ENCODE measurements around the gene MYL4. TPM values are rescaled to one million over a fixed set of nuclear protein-coding genes. Genes with fewer than 3 reads are reported as not detected.
A peak's percentile ranks its signal among the peaks of the same experiment; 100 is the strongest.
"Not testable (repeated sequence)": the region's sequence is repeated elsewhere in the genome, so short reads cannot be mapped to it uniquely, and the experiment has no call there.

The MYL4 gene
- total RNA-seq, 1 experiment from 2014 or later = 58.4 TPM

DNA sequence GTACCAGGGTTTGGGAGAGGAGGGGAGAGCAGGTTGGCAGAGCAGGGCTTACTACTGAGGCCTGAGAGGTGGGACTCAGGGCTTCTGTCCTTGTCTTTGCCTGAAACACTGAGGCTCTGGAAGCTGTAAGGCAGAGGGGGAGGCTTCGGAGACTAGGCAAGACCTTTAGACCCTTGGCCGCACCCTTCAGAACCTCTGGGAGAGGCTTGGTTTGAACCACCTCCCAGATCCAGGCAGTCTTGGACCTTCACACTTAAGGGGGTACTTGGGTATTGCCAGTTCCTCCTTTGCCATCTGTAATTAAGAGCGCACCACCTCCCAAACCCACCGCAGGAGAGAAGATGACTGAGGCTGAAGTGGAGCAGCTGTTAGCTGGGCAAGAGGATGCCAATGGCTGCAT is 12.9 kb downstream of the MYL4 start:
- H3K36me3 ChIP-seq = no peaks in the 10 kb centered on the region; the same call in 1 of the 2 replicates
- no peaks in the 10 kb centered on the region for H3K27me3 ChIP-seq
- H3K27ac ChIP-seq = no peak overlapping the region
- DNase-seq = no peak
- no peak overlapping the region for H3K4me3 ChIP-seq
- H3K4me1 ChIP-seq = peaks cover 23% of the 10 kb centered on the region
- 0 out of 2 replicates have a peak, but pooled peaks cover 2% of the 10 kb centered on the region for H3K9me3 ChIP-seq (replicated peaks)

DNA sequence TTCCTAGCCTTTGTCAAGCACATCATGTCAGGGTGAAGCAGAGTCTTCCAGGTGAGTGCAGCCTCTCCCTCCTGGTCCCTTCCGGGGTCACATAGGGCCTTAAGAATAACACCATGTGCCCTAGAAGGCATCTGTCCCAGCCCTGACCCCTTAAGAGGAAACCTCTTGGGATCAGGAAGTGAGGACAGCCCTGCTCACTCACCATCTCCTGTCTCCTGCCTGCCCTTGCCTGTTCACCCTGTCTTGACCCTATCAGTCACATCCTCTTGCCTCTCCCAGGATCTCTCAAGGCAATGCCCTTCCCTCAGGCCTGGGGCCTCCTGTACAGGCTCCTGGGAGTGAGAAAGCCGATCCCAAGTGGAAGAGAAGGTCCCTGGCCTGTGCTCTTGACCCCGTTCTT is 13.9 kb downstream of the MYL4 start:
- no peak overlapping the region for H3K4me3 ChIP-seq
- DNase-seq = no peak
- no peaks in the 10 kb centered on the region for H3K27me3 ChIP-seq
- H3K27ac ChIP-seq = no peak overlapping the region
- peaks cover 23% of the 10 kb centered on the region for H3K4me1 ChIP-seq
- no peaks in the 10 kb centered on the region; the same call in 1 of the 2 replicates for H3K36me3 ChIP-seq
- 0 out of 2 replicates have a peak, but pooled peaks cover 2% of the 10 kb centered on the region for H3K9me3 ChIP-seq (replicated peaks)

DNA sequence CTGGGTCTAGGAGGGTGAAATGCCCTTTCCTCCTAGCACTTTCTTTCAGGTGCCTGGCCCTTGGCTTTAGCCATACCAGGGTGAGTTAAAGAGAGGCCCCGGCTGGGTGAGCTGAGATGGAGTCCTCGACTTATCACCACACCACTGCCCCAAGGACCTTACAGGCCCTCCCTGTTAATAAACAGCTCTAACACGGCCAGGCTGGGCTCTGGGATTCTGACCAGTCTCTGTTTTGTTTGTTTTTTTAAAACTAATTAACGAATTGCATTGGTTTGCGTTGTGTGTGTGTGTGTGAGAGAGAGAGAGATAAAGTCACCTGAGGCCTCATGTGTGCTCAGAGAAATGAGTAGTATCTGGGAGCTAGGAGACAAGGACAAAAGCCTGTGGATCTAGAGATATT is 14.3 kb downstream of the MYL4 start:
- no peak for DNase-seq
- Histone ChIP-seq H3K27me3 (no peaks in the 10 kb centered on the region), H3K4me1 (peaks cover 18% of the 10 kb centered on the region), H3K36me3 (no peaks in the 10 kb centered on the region; the same call in 1 of the 2 replicates), H3K9me3 (replicated peaks) (0 out of 2 replicates have a peak, but pooled peaks cover 2% of the 10 kb centered on the region), H3K27ac (no peak overlapping the region), H3K4me3 (no peak overlapping the region)

DNA sequence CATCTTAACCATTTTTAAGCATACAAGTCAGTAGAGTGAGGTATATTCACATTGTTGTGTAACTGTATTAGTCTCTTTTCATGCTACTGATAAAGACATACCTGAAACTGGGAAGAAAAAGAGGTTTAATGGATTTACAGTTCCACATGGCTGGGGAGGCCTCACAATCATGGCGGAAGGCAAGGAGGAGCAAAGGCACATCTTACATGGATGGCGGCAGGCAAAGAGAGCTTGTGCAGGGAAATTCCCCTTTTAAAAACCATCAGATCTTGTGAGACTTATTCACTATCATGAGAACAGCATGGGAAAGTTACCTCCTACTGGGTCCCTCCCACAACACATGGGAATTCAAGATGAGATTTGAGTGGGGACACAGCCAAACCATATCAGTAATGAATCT is 14.9 kb downstream of the MYL4 start:
- peaks cover 12% of the 10 kb centered on the region for H3K4me1 ChIP-seq
- not testable (repeated sequence) for H3K27me3 ChIP-seq; DNase-seq; H3K27ac ChIP-seq; H3K4me3 ChIP-seq; H3K36me3 ChIP-seq; H3K9me3 ChIP-seq (replicated peaks)

DNA sequence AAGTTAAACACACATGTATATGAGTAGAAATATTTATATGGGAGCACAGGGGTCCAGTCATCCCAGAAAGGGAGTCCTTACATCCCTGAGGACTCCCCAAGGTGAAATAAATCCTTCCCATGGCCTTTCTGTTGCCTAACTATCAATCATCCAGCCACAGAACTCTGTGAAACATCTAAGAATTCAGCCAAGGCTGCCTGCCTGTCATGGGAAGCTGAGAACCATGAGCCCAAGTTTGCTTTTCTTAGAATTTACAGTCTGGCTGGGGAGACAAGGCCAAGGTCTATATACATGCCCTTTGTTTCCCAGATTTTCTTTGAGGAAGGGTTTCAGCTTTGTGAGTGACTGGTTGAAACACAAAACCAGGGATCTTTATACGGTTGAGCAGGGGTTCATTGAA is 15.8 kb downstream of the MYL4 start:
- H3K27ac ChIP-seq = peak overlapping the region; percentile 57
- no peak for DNase-seq

DNA sequence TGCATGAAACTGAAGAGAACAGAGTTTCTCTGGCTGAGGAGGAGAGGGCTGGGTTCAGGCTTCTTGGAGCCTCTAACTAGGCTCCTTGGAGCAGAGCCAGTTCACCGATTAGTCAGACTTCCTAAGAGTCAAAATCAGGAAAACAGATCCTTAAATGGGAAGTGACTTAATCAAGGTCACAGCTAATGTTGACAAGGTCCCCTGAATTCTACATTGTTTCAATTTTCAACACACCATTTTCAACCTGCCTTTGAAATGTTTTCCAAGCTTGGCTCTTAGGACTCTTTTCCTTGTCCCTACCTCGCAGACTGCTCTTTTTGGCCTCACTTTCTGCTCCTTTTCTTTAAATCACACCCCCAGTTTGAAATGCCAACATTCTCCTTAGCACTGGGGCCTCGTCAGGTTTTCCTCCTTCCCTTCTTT is 16.3 kb downstream of the MYL4 start:
- H3K27ac ChIP-seq = peak overlapping the region; percentile 57
- H3K4me3 ChIP-seq = no peak overlapping the region
- DNase-seq = peak; percentile 69 to 83

More for the DNA sequence above, 15.8 kb downstream of the MYL4 start:
- no peaks in the 10 kb centered on the region for H3K27me3 ChIP-seq
- no peak overlapping the region for H3K4me3 ChIP-seq
- H3K4me1 ChIP-seq = peaks cover 8% of the 10 kb centered on the region
- 0 out of 2 replicates have a peak, but pooled peaks cover 2% of the 10 kb centered on the region for H3K9me3 ChIP-seq (replicated peaks)
- no peaks in the 10 kb centered on the region; the same call in 1 of the 2 replicates for H3K36me3 ChIP-seq

DNA sequence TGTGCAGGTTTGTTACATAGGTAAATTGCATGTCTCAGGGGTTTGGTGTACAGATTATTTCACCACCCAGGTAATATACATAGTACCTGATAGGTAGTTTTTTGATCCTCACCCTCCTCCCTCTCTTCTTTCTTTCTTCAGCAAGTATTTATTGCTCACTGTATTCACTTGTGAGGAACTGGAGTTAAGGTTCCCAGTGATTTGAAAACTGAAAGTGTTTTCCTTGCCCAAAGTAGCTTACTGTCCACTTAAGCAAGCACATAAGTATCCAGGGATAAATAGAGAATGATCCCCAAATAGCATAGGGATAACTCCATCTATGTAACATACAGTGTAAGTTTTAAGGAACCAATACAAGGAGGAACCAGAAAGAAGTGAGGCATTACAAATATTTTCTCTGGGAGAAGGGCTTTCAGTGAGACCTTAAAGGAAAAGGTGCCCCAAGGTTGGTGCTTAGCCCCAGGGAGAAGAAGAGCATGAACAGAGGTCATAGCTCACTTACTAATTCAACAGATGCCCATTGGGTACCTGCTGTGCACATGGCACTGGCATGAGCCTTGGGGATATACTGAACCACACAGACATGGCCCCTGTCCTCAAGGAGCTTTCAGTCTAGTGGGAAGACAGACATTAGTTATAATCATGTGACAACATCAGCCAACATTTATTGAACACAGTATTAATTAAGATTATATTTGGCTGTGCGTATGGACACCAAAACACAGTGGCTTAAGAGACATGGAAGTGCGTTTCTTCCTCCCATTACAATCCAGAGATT is 17.0 kb downstream of the MYL4 start:
- no peak for DNase-seq
- H3K36me3 ChIP-seq = no peaks in the 10 kb centered on the region; the same call in 1 of the 2 replicates
- H3K27me3 ChIP-seq = no peaks in the 10 kb centered on the region
- H3K9me3 ChIP-seq (replicated peaks) = 0 out of 2 replicates have a peak, but pooled peaks cover 2% of the 10 kb centered on the region
- H3K4me1 ChIP-seq = peaks cover 14% of the 10 kb centered on the region
- H3K27ac ChIP-seq = no peak overlapping the region
- H3K4me3 ChIP-seq = no peak overlapping the region

More for the DNA sequence above, 16.3 kb downstream of the MYL4 start:
- H3K9me3 ChIP-seq (replicated peaks) = 0 out of 2 replicates have a peak, but pooled peaks cover 2% of the 10 kb centered on the region
- H3K27me3 ChIP-seq = no peaks in the 10 kb centered on the region
- H3K4me1 ChIP-seq = peaks cover 11% of the 10 kb centered on the region
- no peaks in the 10 kb centered on the region; the same call in 1 of the 2 replicates for H3K36me3 ChIP-seq

DNA sequence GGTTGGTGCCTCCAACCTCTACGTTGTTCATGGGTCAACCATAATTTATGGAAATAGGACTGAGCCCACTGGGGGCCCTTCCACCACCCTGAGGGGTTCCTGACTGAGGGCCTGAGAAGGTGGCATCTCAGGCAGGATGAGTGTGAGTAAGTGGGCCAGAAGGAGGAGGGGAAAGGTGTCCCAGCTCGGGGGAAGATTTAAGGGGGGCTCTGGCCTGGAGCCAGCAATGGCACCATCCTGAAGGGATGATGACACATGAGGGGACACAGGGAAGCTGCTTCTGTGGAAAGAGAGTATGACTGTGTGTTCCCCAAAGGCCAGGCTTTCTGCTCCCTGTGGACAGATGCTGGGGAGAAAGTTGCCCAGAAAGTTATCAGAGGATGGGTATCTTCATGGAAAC is 18.7 kb downstream of the MYL4 start:
- Histone ChIP-seq H3K27me3 (no peaks in the 10 kb centered on the region), H3K9me3 (replicated peaks) (0 out of 2 replicates have a peak, but pooled peaks cover 2% of the 10 kb centered on the region), H3K4me3 (no peak overlapping the region), H3K27ac (no peak overlapping the region), H3K4me1 (peaks cover 14% of the 10 kb centered on the region), H3K36me3 (no peaks in the 10 kb centered on the region; the same call in 1 of the 2 replicates)
- DNase-seq = no peak

DNA sequence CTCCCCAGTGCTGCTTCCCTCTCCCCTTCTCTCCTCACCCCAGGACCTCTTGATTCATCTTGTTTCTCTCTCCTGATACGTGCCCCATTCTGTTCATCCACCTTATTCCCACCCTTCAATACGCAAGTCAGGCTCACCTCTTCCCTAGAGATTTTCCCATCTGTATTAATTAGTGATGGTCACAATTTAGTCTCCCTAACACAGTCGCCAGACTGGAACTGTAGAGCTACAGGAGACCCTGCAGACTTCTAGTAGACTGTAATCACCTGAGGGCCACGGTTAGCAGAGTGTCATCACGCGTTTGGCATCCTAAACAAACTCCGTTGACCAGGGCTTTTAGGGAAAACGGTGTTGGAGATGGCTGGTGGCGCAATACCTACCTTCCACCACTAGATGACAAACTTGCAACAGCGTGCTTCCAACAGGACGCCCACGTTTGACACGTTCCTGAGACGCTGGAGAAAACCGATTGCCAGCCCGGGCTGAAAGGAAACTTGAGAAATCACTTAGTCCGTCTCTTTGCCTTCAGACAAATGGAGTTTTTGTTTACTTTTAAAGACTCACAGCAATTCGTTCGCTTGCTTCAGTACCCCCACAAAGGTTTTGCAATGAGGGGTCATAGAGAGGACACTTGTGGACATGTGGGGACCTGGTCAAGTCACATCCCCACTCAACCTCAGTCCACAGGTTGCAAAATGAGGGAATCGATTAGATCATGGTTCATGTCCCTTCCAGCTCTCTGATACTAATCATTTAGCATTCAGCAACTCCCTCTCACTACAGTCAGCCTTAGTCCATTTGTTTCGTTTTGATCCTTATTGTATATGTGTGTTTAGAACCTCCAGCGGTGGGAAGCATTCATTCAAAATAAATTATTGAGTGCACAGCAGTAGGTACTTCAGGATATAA is 20.6 kb downstream of the MYL4 start:
- peak overlapping the region; percentile 48 for H3K4me3 ChIP-seq
- peak overlapping the region; percentile 13; the same call in 1 of the 2 replicates for H3K27ac ChIP-seq
- H3K4me1 ChIP-seq = peaks cover 14% of the 10 kb centered on the region
- DNase-seq = peak; percentile 90 to 96
- no peaks in the 10 kb centered on the region for H3K27me3 ChIP-seq
- H3K9me3 ChIP-seq (replicated peaks) = no peaks in the 10 kb centered on the region
- no peaks in the 10 kb centered on the region for H3K36me3 ChIP-seq

DNA sequence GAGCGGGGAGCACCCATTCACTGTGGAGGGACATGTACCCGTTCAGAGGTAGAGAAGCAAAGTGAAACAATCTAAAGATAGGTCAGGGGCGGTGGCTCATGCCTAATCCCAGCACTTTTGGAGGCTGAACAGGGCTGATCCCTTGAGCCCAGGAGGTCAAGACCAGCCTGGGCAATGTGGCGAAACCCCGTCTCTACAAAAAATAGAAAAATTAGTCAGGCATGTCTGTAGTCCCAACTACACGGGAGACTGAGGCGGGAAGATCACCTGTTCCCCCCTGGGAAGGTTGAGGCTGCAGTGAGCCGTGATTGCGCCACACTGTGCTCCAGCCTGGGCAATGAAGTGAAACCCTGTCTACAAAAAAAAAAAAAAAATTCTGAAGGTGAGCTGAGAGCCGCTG is 21.7 kb downstream of the MYL4 start:
- no peaks in the 10 kb centered on the region for H3K36me3 ChIP-seq
- no peaks in the 10 kb centered on the region for H3K27me3 ChIP-seq
- peak in 1 of 2 experiments; percentile 27 for DNase-seq
- peak overlapping the region; percentile 48 for H3K4me3 ChIP-seq
- H3K4me1 ChIP-seq = peaks cover 6% of the 10 kb centered on the region
- H3K27ac ChIP-seq = no peak overlapping the region
- H3K9me3 ChIP-seq (replicated peaks) = no peaks in the 10 kb centered on the region

DNA sequence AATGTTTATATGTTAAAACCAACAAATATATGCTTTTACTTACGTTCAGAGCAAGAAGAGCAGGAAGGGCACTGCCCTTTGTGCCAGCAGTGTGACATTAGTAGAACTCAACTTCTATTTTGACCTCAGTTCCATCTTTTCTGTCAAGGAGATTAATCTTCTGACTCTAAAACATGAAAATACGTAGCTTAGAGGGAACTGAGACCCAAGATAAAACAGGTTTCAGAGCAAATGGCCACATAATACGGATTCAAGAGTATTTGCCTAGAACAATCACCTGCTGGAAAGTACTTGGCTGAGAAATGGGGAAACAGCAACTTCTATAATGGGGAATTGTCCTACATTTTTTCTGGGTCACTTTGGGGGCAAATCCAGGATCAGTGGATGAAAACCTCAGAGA is 22.2 kb downstream of the MYL4 start:
- peaks cover 6% of the 10 kb centered on the region for H3K4me1 ChIP-seq
- no peak for DNase-seq
- no peak overlapping the region for H3K27ac ChIP-seq
- no peak overlapping the region for H3K4me3 ChIP-seq
- H3K36me3 ChIP-seq = no peaks in the 10 kb centered on the region
- no peaks in the 10 kb centered on the region for H3K27me3 ChIP-seq
- H3K9me3 ChIP-seq (replicated peaks) = no peaks in the 10 kb centered on the region

DNA sequence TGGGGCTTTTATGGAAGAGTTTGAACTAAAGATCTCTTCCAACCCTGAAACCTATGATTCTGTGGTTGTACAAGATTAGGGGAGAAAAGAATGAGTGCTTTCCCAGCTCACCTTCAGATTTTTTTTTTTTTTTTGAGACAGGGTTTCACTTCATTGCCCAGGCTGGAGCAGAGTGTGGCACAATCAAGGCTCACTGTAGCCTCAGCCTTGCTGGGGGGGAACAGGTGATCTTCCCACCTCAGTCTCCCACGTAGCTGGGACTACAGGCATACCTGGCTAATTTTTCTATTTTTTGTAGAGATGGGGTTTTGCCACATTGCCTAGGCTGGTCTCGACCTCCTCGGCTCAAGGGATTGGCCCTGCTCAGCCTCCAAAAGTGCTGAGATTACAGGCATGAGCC is 22.7 kb downstream of the MYL4 start:
- Histone ChIP-seq H3K9me3 (replicated peaks) (no peaks in the 10 kb centered on the region), H3K27me3 (no peaks in the 10 kb centered on the region), H3K4me3 (no peak overlapping the region), H3K4me1 (peaks cover 6% of the 10 kb centered on the region), H3K27ac (no peak overlapping the region), H3K36me3 (no peaks in the 10 kb centered on the region)
- no peak for DNase-seq

DNA sequence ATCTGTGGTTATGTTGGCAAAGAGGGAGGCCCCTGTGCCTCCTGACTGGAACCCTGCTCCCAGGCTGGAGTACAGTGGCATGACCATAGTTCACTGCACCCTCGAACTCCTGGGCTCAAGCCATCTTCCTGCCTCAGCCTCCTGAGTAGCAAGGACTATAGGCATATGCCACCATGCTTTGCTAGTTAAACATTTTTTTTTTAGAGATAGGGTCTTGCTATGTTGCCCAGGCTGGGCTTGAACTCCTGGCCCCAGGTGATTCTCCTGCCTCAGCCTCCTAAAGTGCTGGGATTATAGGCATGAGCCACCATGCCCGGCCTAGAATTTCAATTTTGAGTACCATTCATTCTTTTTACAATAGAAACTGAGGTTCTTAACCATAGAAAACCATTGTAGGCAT is 23.3 kb downstream of the MYL4 start:
- no peaks in the 10 kb centered on the region for H3K27me3 ChIP-seq
- no peak overlapping the region for H3K27ac ChIP-seq
- H3K4me3 ChIP-seq = no peak overlapping the region
- H3K9me3 ChIP-seq (replicated peaks) = no peaks in the 10 kb centered on the region
- peaks cover 6% of the 10 kb centered on the region for H3K4me1 ChIP-seq
- no peak for DNase-seq
- H3K36me3 ChIP-seq = no peaks in the 10 kb centered on the region

DNA sequence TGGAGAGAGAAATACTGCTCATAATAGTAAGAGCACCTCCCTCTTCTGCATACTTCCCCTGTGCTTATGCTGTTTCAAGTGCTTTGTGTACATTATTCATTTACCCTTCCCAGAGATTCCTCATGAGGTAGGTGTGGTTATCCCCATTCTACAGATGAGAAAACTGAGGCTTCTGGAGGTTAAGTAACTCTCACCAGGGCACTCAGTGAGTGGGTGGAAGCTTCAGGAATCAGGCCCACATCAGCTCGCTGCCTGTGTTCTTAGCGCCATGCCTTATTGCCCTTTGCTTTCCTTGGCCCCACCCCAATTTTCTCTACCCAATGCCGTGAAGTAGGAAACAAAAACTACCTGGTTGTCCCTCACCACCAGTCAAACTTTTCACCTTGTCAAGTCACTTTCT is 26.4 kb downstream of the MYL4 start:
- Histone ChIP-seq H3K9me3 (replicated peaks) (no peaks in the 10 kb centered on the region), H3K4me1 (peaks cover 18% of the 10 kb centered on the region), H3K27ac (no peak overlapping the region), H3K36me3 (no peaks in the 10 kb centered on the region), H3K27me3 (no peaks in the 10 kb centered on the region), H3K4me3 (no peak overlapping the region)
- DNase-seq = no peak

DNA sequence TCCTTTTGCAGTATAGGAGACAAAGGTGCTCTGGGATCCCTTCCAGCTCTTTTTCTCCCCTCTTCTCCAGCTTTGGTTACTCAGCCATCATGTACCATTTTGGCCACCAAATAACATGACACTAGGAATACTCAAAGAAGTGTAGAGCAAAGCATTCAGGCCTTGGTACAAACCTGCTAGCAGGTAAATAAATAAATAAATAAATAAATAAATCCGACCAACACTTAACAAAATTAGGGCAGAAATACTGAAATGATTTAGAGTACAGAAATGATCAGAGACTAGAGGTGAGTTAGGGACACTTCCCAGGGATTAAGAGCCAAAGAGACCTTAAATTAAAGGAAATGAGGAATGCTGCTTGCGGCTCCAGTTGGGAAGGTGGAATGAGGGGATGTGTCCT is 26.8 kb downstream of the MYL4 start:
- Histone ChIP-seq H3K9me3 (replicated peaks) (no peaks in the 10 kb centered on the region), H3K27ac (no peak overlapping the region), H3K36me3 (no peaks in the 10 kb centered on the region), H3K27me3 (no peaks in the 10 kb centered on the region), H3K4me3 (no peak overlapping the region), H3K4me1 (peaks cover 19% of the 10 kb centered on the region)
- DNase-seq = no peak

Measured in SJCRH30 (cell line).